H1 (cell line): Measurements from ENCODE around the gene CSNK2A3.

ENCODE experiments used
- CEBPB ChIP-seq: IDR thresholded peaks from 2 replicates; pipeline ENCODE4 v1.6.1; 2012; ENCODE audit warnings: low read depth, low read length
- CTCF ChIP-seq, 3 experiments: IDR thresholded peaks; 1 replicate in 2 of 3; 2 replicates in 1 of 3; pipeline versions ENCODE4 v1.5.1 to v1.6.1; 2011; ENCODE audit warnings: low read length in 3 of 3, mild to moderate bottlenecking in 3 of 3, inconsistent platforms in 2 of 3, low read depth in 1 of 3, moderate library complexity in 1 of 3; ENCODE audit not compliant: insufficient read depth in 1 of 3; ENCODE audit errors: control extremely low read depth in 1 of 3
- JUND ChIP-seq: IDR thresholded peaks from 2 replicates; pipeline ENCODE4 v1.6.1; 2011; ENCODE audit warnings: mild to moderate bottlenecking, improper control_type of control experiment, low read length
- POLR2A ChIP-seq, 2 experiments: IDR thresholded peaks; 1 replicate in 1 of 2; 2 replicates in 1 of 2; pipeline ENCODE4 v1.6.1; 2011; ENCODE audit warnings: low read depth in 2 of 2, low read length in 2 of 2, mild to moderate bottlenecking in 2 of 2; ENCODE audit errors: control extremely low read depth in 1 of 2
- POLR2AphosphoS5 ChIP-seq: IDR thresholded peaks from 2 replicates; pipeline ENCODE4 v1.6.1; 2011; ENCODE audit warnings: low read depth, low read length
- SP1 ChIP-seq: IDR thresholded peaks from 2 replicates; pipeline ENCODE4 v1.6.1; 2011; ENCODE audit warnings: low read depth, low read length
- ZNF274 ChIP-seq: IDR thresholded peaks from 2 replicates; pipeline ENCODE4 v1.7.0; 2012; ENCODE audit warnings: low read length, borderline replicate concordance; ENCODE audit errors: extremely low read depth

GRCh38 chr11:11348303-11348702 lies 4.7 kb downstream of the CSNK2A3 start:
- TF ChIP-seq ZNF274: no peak
- no peak for TF ChIP-seq CTCF (IDR thresholded peaks at IDR 0.05; ENCODE audit: control extremely low read depth in 1 of 3, insufficient read depth in 1 of 3, low read depth in 1 of 3, low read length in 3 of 3)
- TF ChIP-seq POLR2AphosphoS5: no peak
- no peak for TF ChIP-seq CEBPB
- no peak for TF ChIP-seq POLR2A (IDR thresholded peaks at IDR 0.05; ENCODE audit: control extremely low read depth in 1 of 2, low read depth in 2 of 2, low read length in 2 of 2)
- TF ChIP-seq SP1: no peak
- no peak for TF ChIP-seq JUND
